GM18870 (cell line): ENCODE data around the gene LRP1.
A peak's percentile ranks its signal among the peaks of the same experiment; 100 is the strongest.

Source experiments
- ATAC-seq: cut with Tn5 transposase; IDR thresholded peaks from one replicate; pipeline ENCODE4 v1.9.1; 2021; ENCODE audit warnings: moderate library complexity; ENCODE audit not compliant: unreplicated experiment

Gene LRP1

GRCh38 chr12:57127726-57128518 lies at the start of gene LRP1:
Gene LRP1 (plus strand): TSS chr12:57128483. CDS start chr12:57128965, 482 bp downstream.
- no peak for ATAC-seq

GRCh38 chr12:57078519-57079404 lies 49.5 kb upstream of the LRP1 start, which contains the start of gene NEMP1:
Gene NEMP1 (minus strand): TSS chr12:57078791. CDS start chr12:57078745, 46 bp downstream.
- peak; percentile 94 for ATAC-seq

GRCh38 chr12:57079821-57080220 lies 48.5 kb upstream of the LRP1 start:
- ATAC-seq, result no peak

- ATAC-seq, result no peak
Observed at GRCh38 chr12:57080855-57081254, 47.4 kb upstream of the LRP1 start.

- no peak for ATAC-seq
Observed at GRCh38 chr12:57085999-57086492, 42.2 kb upstream of the LRP1 start.

GRCh38 chr12:57086493-57087009 lies 41.7 kb upstream of the LRP1 start:
- ATAC-seq, result no peak

- no peak for ATAC-seq
Observed at GRCh38 chr12:57087010-57087690, 41.1 kb upstream of the LRP1 start.

GRCh38 chr12:57087691-57088353 lies 40.5 kb upstream of the LRP1 start:
- ATAC-seq, result peak; percentile 20

- peak; percentile 31 for ATAC-seq
Observed at GRCh38 chr12:57088354-57089270, 39.7 kb upstream of the LRP1 start, which contains the start of gene NAB2. Gene NAB2 (plus strand): TSS chr12:57089114. CDS start chr12:57089272, 158 bp downstream.

- no peak for ATAC-seq
Observed at GRCh38 chr12:57089271-57090245, 38.7 kb upstream of the LRP1 start.

GRCh38 chr12:57090490-57090889 lies 37.8 kb upstream of the LRP1 start:
- ATAC-seq, result no peak

GRCh38 chr12:57090924-57091637 lies 37.2 kb upstream of the LRP1 start:
- no peak for ATAC-seq

GRCh38 chr12:57091638-57092528 lies 36.4 kb upstream of the LRP1 start:
- no peak for ATAC-seq

- no peak for ATAC-seq
Observed at GRCh38 chr12:57092529-57092862, 35.8 kb upstream of the LRP1 start.

GRCh38 chr12:57092876-57093414 lies 35.3 kb upstream of the LRP1 start:
- no peak for ATAC-seq
